Mesothelial cell of epicardium (in vitro differentiated cells): ENCODE measurements around the gene CBFA2T2. TPM values are rescaled to one million over a fixed set of nuclear protein-coding genes. Genes with fewer than 3 reads are reported as not detected.

Source experiments
- DNase-seq, 2 experiments: peaks; one replicate each; pipeline ENCODE4 v3.0.0; 2021; ENCODE audit warnings: low spot score in 2 of 2; ENCODE audit not compliant: unreplicated experiment in 2 of 2
- H3K27ac Mint-ChIP-seq: 2 replicates; pipeline ENCODE4 v1.8.0; 2021; ENCODE audit warnings: mixed read lengths
- H3K27me3 Mint-ChIP-seq: 2 replicates; pipeline ENCODE4 v1.8.0; 2021; ENCODE audit warnings: low read depth, mixed read lengths
- H3K36me3 Mint-ChIP-seq: 2 replicates; pipeline ENCODE4 v1.8.0; 2021; ENCODE audit warnings: mixed read lengths
- H3K4me1 Mint-ChIP-seq: 2 replicates; pipeline ENCODE4 v1.8.0; 2021; ENCODE audit warnings: mixed read lengths
- H3K4me3 Mint-ChIP-seq: 2 replicates; pipeline ENCODE4 v1.8.0; 2021; ENCODE audit warnings: mild to moderate bottlenecking, moderate library complexity, mixed read lengths
- H3K9me3 Mint-ChIP-seq: 2 replicates; pipeline ENCODE4 v1.8.0; 2021; ENCODE audit warnings: mixed read lengths
- CTCF ChIP-seq: fragments of 200-600 bp; sonication (generic); IDR thresholded peaks from one replicate; pipeline ENCODE4 v1.5.0; 2021; ENCODE audit warnings: antibody characterized with exemption; ENCODE audit not compliant: unreplicated experiment
- total RNA-seq: library from RNA; stranded (reverse); gene quantifications from 3 replicates; pipeline ENCODE4 v1.2.1, GENCODE V29; 2021

Gene CBFA2T2
- total RNA-seq, 1 donor from 2014 or later: 47.2 TPM

GRCh38 chr20:33611106-33611505 lies 121.2 kb downstream of the CBFA2T2 start:
- TF ChIP-seq CTCF: no peak
- H3K36me3 Mint-ChIP-seq: peaks cover 25% of the 10 kb centered on the region
- H3K4me3 Mint-ChIP-seq: no peak overlapping the region
- no peaks in the 10 kb centered on the region for H3K27me3 Mint-ChIP-seq
- H3K4me1 Mint-ChIP-seq: no peaks in the 10 kb centered on the region
- DNase-seq: no peak
- H3K9me3 Mint-ChIP-seq: no peaks in the 10 kb centered on the region
- H3K27ac Mint-ChIP-seq: no peak overlapping the region

DNA sequence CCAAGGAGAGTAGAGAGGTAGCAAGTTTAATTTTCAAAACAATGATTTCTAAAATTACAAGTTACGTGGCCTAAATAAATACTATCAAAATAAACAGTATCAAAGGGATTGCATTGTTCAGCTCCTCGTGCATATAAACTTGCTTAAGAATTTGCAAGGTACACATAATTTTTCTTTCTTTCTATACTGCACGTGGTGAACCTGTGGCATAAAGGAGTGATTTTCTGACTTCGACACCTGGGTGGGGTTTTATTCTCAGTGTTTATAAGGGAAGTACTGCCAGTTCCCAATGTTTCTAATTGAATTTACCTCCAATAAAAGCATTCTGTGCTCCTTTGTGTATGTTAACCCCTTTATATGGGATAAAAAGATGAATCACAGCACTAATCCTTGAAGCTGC lies 122.1 kb downstream of the CBFA2T2 start:
- no peak for DNase-seq
- no peak overlapping the region for H3K27ac Mint-ChIP-seq
- no peak overlapping the region for H3K4me3 Mint-ChIP-seq
- TF ChIP-seq CTCF: no peak
- no peaks in the 10 kb centered on the region for H3K4me1 Mint-ChIP-seq
- no peaks in the 10 kb centered on the region for H3K27me3 Mint-ChIP-seq
- peaks cover 30% of the 10 kb centered on the region for H3K36me3 Mint-ChIP-seq
- H3K9me3 Mint-ChIP-seq: no peaks in the 10 kb centered on the region

DNA sequence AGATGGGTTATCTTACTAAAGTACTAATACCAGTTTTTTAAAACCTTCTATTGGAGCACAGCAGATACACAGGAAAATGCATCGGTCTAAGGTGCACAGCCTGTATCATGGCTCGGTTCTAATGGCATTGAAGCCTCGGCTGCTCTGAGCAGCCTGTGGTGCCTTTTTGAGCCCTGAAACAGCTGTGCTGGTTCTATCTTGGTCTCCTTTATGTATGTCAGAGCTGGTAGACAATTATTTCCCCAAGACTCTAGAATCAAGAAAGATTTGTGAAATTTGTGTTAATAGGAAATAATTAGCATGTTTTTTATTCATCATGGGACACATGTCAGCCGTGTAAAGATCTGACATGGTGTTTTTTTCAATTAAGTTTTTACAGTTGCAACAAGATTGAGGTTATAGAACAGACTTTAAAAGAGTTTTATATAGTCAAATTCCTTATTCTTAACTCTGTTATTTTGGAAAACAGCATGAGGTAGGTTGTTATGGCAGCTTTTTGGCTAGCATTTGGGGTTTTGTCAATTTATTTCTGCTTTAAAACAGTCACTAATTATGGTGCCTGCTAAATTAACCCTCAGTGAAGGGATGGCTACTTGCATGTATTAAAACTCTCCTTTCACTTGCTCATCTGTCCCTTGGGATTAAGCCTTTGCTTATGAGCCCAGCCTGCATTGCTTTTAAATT lies 132.0 kb downstream of the CBFA2T2 start:
- H3K27ac Mint-ChIP-seq: no peak overlapping the region
- no peak for DNase-seq
- H3K36me3 Mint-ChIP-seq: peaks cover 45% of the 10 kb centered on the region
- no peaks in the 10 kb centered on the region for H3K4me1 Mint-ChIP-seq
- no peak overlapping the region for H3K4me3 Mint-ChIP-seq
- no peaks in the 10 kb centered on the region for H3K9me3 Mint-ChIP-seq
- TF ChIP-seq CTCF: no peak
- H3K27me3 Mint-ChIP-seq: no peaks in the 10 kb centered on the region

GRCh38 chr20:33622705-33623365 lies 132.9 kb downstream of the CBFA2T2 start:
- H3K36me3 Mint-ChIP-seq: peaks cover 52% of the 10 kb centered on the region
- H3K4me1 Mint-ChIP-seq: no peaks in the 10 kb centered on the region
- TF ChIP-seq CTCF: no peak

GRCh38 chr20:33624399-33624798 lies 134.5 kb downstream of the CBFA2T2 start:
- Mint-ChIP-seq H3K4me1 (no peaks in the 10 kb centered on the region), H3K4me3 (no peak overlapping the region), H3K27me3 (no peaks in the 10 kb centered on the region), H3K36me3 (peaks cover 58% of the 10 kb centered on the region), H3K9me3 (no peaks in the 10 kb centered on the region), H3K27ac (no peak overlapping the region)
- TF ChIP-seq CTCF: no peak
- no peak for DNase-seq

More at GRCh38 chr20:33622705-33623365, 132.9 kb downstream of the CBFA2T2 start:
- no peak overlapping the region for H3K4me3 Mint-ChIP-seq
- no peaks in the 10 kb centered on the region for H3K27me3 Mint-ChIP-seq
- H3K9me3 Mint-ChIP-seq: no peaks in the 10 kb centered on the region
- H3K27ac Mint-ChIP-seq: no peak overlapping the region
- DNase-seq: no peak
